Adrenal gland (tissue), 12 donors: ENCODE results near the gene EEF1AKMT3. TPM values are rescaled to one million over a fixed set of nuclear protein-coding genes. Genes with fewer than 3 reads are reported as not detected.

ENCODE experiments used
- DNase-seq, 7 donors: peaks; one replicate each; pipeline ENCODE4 v3.0.0-alpha.2; 2019 to 2020
- H3K27ac ChIP-seq, 5 donors: fragments of 200-600 bp; sonication (generic) in 4 of 5; 1 replicate in 3 of 5; 2 replicates in 2 of 5; pipeline versions ENCODE4 v1.5.1 to v1.8.0; 2016 to 2020; ENCODE audit warnings: mild to moderate bottlenecking in 1 of 5
- H3K27me3 ChIP-seq: fragments of 200-600 bp; 2 replicates; pipeline ENCODE4 v1.8.0; 2021
- H3K36me3 ChIP-seq, 2 donors: fragments of 200-600 bp; replicated peaks in 1 of 2; 1 replicate in 1 of 2; 2 replicates in 1 of 2; pipeline versions ENCODE4 v1.5.1 to v1.8.0; 2018 to 2022
- H3K4me1 ChIP-seq, 2 donors: fragments of 200-600 bp; replicated peaks in 1 of 2; 1 replicate in 1 of 2; 2 replicates in 1 of 2; pipeline versions ENCODE4 v1.5.1 to v1.8.0; 2018 to 2021
- H3K4me3 ChIP-seq, 4 donors: fragments of 200-600 bp; sonication (generic) in 3 of 4; one replicate each; pipeline ENCODE4 v1.5.1; 2016 to 2018
- H3K9me3 ChIP-seq, 3 donors: fragments of 200-600 bp; sonication (generic) in 1 of 3; replicated peaks in 1 of 3; 1 replicate in 2 of 3; 2 replicates in 1 of 3; pipeline versions ENCODE4 v1.5.1 to v1.8.0; 2016 to 2021
- CTCF ChIP-seq, 6 experiments: fragments of 450-650 bp in 4 of 6; fragments of 200-600 bp in 2 of 6; sonication (generic) in 1 of 6; IDR thresholded peaks; 1 replicate in 5 of 6; 2 replicates in 1 of 6; pipeline versions ENCODE4 v1.5.1 to v1.8.0; 2016 to 2021; ENCODE audit warnings: antibody characterized with exemption in 6 of 6, mild to moderate bottlenecking in 2 of 6, moderate library complexity in 1 of 6
- POLR2A ChIP-seq, 2 donors: fragments of 450-650 bp; IDR thresholded peaks; one replicate each; pipeline ENCODE4 v1.6.1; 2017; ENCODE audit warnings: antibody characterized with exemption in 2 of 2, mild to moderate bottlenecking in 2 of 2, moderate library complexity in 1 of 2
- WGBS, 4 donors: extraction: QIAGEN DNeasy Blood & Tissue Kit in 2 of 4; methylation state at CpG; one replicate each; pipeline versions ENCODE4 v1.1.5 to v1.1.7; 2013 to 2017; 5-methylcytosine and 5-hydroxymethylcytosine counted together
- intact Hi-C, 2 donors: fragments of 100-400 bp; cut with DNase I; formaldehyde crosslinking; loops; one replicate each; pipeline versions ENCODE4 v1.14.1 to v1.15.0; 2022 to 2023
- polyA plus RNA-seq, 3 donors: library from polyadenylated mRNA; stranded (reverse); fragments of 200-250 nt in 2 of 3; fragments of 350-450 nt in 1 of 3; fragmentation: Illumina TruSeq in 1 of 3; extraction: RNeasy Lipid Tissue Mini Kit (QIAGEN cat#74804) in 1 of 3; gene quantifications; one replicate each; pipeline ENCODE4 v1.2.3, GENCODE V29; 2013 to 2014
- total RNA-seq, 9 donors: library from RNA; depleted of rRNA in 4 of 9; stranded (reverse); fragments of >200 nt in 4 of 9; fragments of 120-200 nt in 1 of 9; fragmentation: NEBNext Ultra II Directional in 1 of 9; extraction: Animal tissue kit (Norgen Biotek cat#: 25700) in 1 of 9; gene quantifications; one replicate each; pipeline versions ENCODE4 v1.1.0 to v1.2.4, GENCODE V29; 2013 to 2023
- donor health status: healthy with polysubstance abuse.
- donor health status: Bipolar disorder and iron deficiency.
- donor health status: DM: yes; HTN: yes; CAD: no.
- donor health status: DM: no; HTN: no; CAD: no.
- donor health status: DM: no; HTN: no; CAD: no.
- donor health status: DM: yes; HTN: yes; CAD: no.

Gene EEF1AKMT3
- total and polyA plus RNA-seq, 12 donors = 2.4 to 35.9 (median 8.8) TPM

GRCh38 chr12:57781801-57782200, 9.4 kb downstream of the EEF1AKMT3 start:
- Histone ChIP-seq H3K9me3 (no peaks in the 10 kb centered on the region), H3K27ac (peak overlapping the region in 1 of 5 donors; percentile 14), H3K4me3 (no peak overlapping the region), H3K36me3 (peaks cover 0 to 23% of the 10 kb centered on the region in 2 donors), H3K4me1 (peaks cover 7 to 15% of the 10 kb centered on the region in 2 donors), H3K27me3 (no peaks in the 10 kb centered on the region)
- WGBS, 4 donors = 62 to 73% (median 65%) methylated on average over 2 of the region's 2 CpGs
- DNase-seq = no peak
- intact Hi-C loops = no loop called here
- TF ChIP-seq POLR2A (IDR thresholded peaks at IDR 0.05) (no peak), CTCF (IDR thresholded peaks at IDR 0.05) (no peak)

DNA sequence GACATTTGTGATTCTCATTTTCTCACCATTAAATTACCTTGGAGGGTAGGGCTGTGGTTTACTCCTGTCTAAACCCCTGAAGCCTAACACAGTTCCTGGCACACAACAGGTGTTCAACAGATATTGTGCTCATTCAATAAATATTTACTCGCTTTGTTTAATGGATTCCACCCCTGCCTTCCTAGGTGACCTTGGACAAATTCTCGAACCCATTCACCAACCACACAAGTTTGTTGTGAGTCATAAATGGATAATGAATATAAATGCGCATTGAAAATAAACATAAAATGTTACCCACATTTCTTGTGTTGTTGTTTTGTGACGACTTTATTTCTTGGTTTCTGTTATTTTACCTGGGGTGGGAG, 9.8 kb downstream of the EEF1AKMT3 start:
- H3K4me3 ChIP-seq = peak overlapping the region in 2 of 4 donors; percentile 65 to 95
- peaks cover 7 to 15% of the 10 kb centered on the region in 2 donors for H3K4me1 ChIP-seq
- DNase-seq = no peak
- H3K27ac ChIP-seq = peak overlapping the region in 2 of 5 donors; percentile 14 to 43
- WGBS, 4 donors = 7 to 13% (median 12%) methylated on average over 4 of the region's 4 CpGs
- peaks cover 0 to 27% of the 10 kb centered on the region in 2 donors for H3K36me3 ChIP-seq
- no peak for TF ChIP-seq CTCF (IDR thresholded peaks at IDR 0.05)
- no peak for TF ChIP-seq POLR2A (IDR thresholded peaks at IDR 0.05)
- H3K27me3 ChIP-seq = no peaks in the 10 kb centered on the region
- intact Hi-C loops = no loop called here
- no peaks in the 10 kb centered on the region for H3K9me3 ChIP-seq

GRCh38 chr12:57782608-57783465, 10.4 kb downstream of the EEF1AKMT3 start, which contains the start of gene TSFM:
Gene TSFM, plus strand, starts transcription at chr12:57782787. Its CDS starts 15 bp downstream, at chr12:57782802.
- Histone ChIP-seq H3K9me3 (no peaks in the 10 kb centered on the region), H3K36me3 (peaks cover 0 to 33% of the 10 kb centered on the region in 2 donors), H3K4me1 (peaks cover 7 to 15% of the 10 kb centered on the region in 2 donors), H3K27me3 (no peaks in the 10 kb centered on the region), H3K4me3 (peak within 1 kb of the TSS; percentile 46 to 95 (median 78)), H3K27ac (peak within 1 kb of the TSS in 4 of 5 donors; percentile 44 to 83 (median 68))
- intact Hi-C loops = no loop called here
- WGBS, 4 donors = 0 to 2% (median 1%) methylated on average over 29 to 45 of the region's 45 CpGs
- TF ChIP-seq POLR2A (IDR thresholded peaks at IDR 0.05) = peak in 1 of 2 donors; percentile 79
- peak; percentile 89 to 98 (median 96) for TF ChIP-seq CTCF (IDR thresholded peaks at IDR 0.05)
- peak; percentile 95 to 99 (median 97) for DNase-seq

DNA sequence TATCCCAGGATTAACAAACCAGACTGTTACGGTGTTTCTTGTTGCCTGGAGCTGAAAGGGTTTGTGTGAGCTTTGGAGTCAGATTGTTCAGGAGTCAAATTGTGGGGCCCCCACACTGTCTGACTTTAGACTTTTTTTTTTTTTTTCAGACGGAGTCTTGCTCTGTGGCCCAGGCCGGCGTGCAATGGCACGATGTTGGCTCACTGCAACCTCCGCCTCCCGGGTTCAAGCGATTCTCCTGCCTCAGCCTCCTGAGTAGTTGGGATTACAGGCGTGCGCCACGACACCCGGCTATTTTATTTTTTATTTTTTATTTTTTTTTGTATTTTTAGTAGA, 11.0 kb downstream of the EEF1AKMT3 start:
- H3K27ac ChIP-seq = peak overlapping the region in 2 of 5 donors; percentile 68 to 69

More for the DNA sequence above, 11.0 kb downstream of the EEF1AKMT3 start:
- TF ChIP-seq CTCF (IDR thresholded peaks at IDR 0.05) = no peak
- TF ChIP-seq POLR2A (IDR thresholded peaks at IDR 0.05) = no peak
- Histone ChIP-seq H3K4me1 (peaks cover 7 to 15% of the 10 kb centered on the region in 2 donors), H3K27me3 (no peaks in the 10 kb centered on the region), H3K9me3 (no peaks in the 10 kb centered on the region), H3K4me3 (peak overlapping the region in 2 of 4 donors; percentile 65 to 95), H3K36me3 (peaks cover 0 to 39% of the 10 kb centered on the region in 2 donors)
- WGBS, 4 donors = 78 to 84% (median 81%) methylated on average over 12 of the region's 12 CpGs
- DNase-seq = no peak
- intact Hi-C loops = no loop called here
